Measurements from ENCODE around the gene BAZ1A.
"Not testable (repeated sequence)": the region's sequence is repeated elsewhere in the genome, so short reads cannot be mapped to it uniquely, and the experiment has no call there.

The BAZ1A gene

GRCh38 chr14:34853041-34853440, 22.1 kb downstream of the BAZ1A start:
- no peak for DNase-seq (ENCODE audit: low read depth in 2 of 2)

- no peak for DNase-seq (ENCODE audit: low read depth in 2 of 2)
Observed at GRCh38 chr14:34851395-34851794, 23.8 kb downstream of the BAZ1A start.

- DNase-seq (ENCODE audit: low read depth in 2 of 2): no peak
Observed at GRCh38 chr14:34845869-34846268, 29.3 kb downstream of the BAZ1A start.

- no peak for DNase-seq (ENCODE audit: low read depth in 2 of 2)
Observed at GRCh38 chr14:34843011-34843554, 32.1 kb downstream of the BAZ1A start.

- no peak for DNase-seq (ENCODE audit: low read depth in 2 of 2)
Observed at GRCh38 chr14:34837801-34838322, 37.3 kb downstream of the BAZ1A start.

- no peak for DNase-seq (ENCODE audit: low read depth in 2 of 2)
Observed at GRCh38 chr14:34835312-34835711, 39.8 kb downstream of the BAZ1A start.

- DNase-seq (ENCODE audit: low read depth in 2 of 2): no peak
Observed at GRCh38 chr14:34833549-34834523, 41.3 kb downstream of the BAZ1A start.

GRCh38 chr14:34826661-34827060, 48.5 kb downstream of the BAZ1A start:
- no peak for DNase-seq (ENCODE audit: low read depth in 2 of 2)

- no peak for DNase-seq (ENCODE audit: low read depth in 2 of 2)
Observed at GRCh38 chr14:34824826-34825225, 50.3 kb downstream of the BAZ1A start.

- DNase-seq (ENCODE audit: low read depth in 2 of 2): no peak
Observed at GRCh38 chr14:34824256-34824655, 50.9 kb downstream of the BAZ1A start.

GRCh38 chr14:34817768-34818167, 57.4 kb downstream of the BAZ1A start:
- no peak for DNase-seq (ENCODE audit: low read depth in 2 of 2)

- DNase-seq (ENCODE audit: low read depth in 2 of 2): no peak
Observed at GRCh38 chr14:34810028-34810427, 65.1 kb downstream of the BAZ1A start.

GRCh38 chr14:34806257-34806656, 68.9 kb downstream of the BAZ1A start:
- DNase-seq (ENCODE audit: low read depth in 2 of 2): no peak

GRCh38 chr14:34804933-34805332, 70.2 kb downstream of the BAZ1A start:
- no peak for DNase-seq (ENCODE audit: low read depth in 2 of 2)

- DNase-seq (ENCODE audit: low read depth in 2 of 2): not testable (repeated sequence)
Observed at GRCh38 chr14:34798861-34799260, 76.3 kb downstream of the BAZ1A start.

GRCh38 chr14:34797747-34798583, 77.2 kb downstream of the BAZ1A start:
- no peak for DNase-seq (ENCODE audit: low read depth in 2 of 2)

- DNase-seq (ENCODE audit: low read depth in 2 of 2): no peak
Observed at GRCh38 chr14:34796902-34797301, 78.3 kb downstream of the BAZ1A start.

- DNase-seq (ENCODE audit: low read depth in 2 of 2): no peak
Observed at GRCh38 chr14:34794941-34795340, 80.2 kb downstream of the BAZ1A start.

- no peak for DNase-seq (ENCODE audit: low read depth in 2 of 2)
Observed at GRCh38 chr14:34794217-34794616, 80.9 kb downstream of the BAZ1A start.

- no peak for DNase-seq (ENCODE audit: low read depth in 2 of 2)
Observed at GRCh38 chr14:34792598-34792997, 82.6 kb downstream of the BAZ1A start.

- no peak for DNase-seq (ENCODE audit: low read depth in 2 of 2)
Observed at GRCh38 chr14:34785223-34786006, 89.7 kb downstream of the BAZ1A start.

All from stimulated activated CD4-positive, alpha-beta T cell treated with anti-CD3 and anti-CD28 coated beads, Interleukin-1b, Interleukin-23, amount 100 ng/mL, for 1 hour (primary cell).